GM21528 (cell line): ENCODE results near the gene SPINT1.

Source experiments
- ATAC-seq: cut with Tn5 transposase; IDR thresholded peaks from one replicate; pipeline ENCODE4 v1.9.1; 2021; ENCODE audit warnings: mild to moderate bottlenecking, moderate library complexity; ENCODE audit not compliant: unreplicated experiment, low FRiP score

SPINT1 gene

DNA sequence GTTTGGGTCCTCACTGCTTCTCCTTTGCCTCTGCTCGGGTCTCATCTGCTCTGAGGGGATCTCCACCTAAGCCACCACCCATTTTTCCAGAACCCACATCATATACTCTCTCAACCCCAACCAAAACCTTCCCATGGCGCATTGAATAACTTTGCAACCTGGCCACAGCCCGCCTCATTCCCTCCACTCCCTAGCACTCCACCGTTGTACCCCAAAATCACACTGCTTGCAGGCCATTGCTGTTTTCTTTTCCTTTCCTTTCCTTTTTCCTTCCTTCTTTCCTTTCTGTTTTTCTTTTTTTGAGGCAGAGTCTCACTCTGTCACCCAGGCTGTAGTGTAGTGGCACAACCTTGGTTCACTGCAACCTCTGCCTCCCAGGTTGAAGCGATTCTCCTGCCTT, 47.3 kb downstream of the SPINT1 start:
- ATAC-seq = no peak

DNA sequence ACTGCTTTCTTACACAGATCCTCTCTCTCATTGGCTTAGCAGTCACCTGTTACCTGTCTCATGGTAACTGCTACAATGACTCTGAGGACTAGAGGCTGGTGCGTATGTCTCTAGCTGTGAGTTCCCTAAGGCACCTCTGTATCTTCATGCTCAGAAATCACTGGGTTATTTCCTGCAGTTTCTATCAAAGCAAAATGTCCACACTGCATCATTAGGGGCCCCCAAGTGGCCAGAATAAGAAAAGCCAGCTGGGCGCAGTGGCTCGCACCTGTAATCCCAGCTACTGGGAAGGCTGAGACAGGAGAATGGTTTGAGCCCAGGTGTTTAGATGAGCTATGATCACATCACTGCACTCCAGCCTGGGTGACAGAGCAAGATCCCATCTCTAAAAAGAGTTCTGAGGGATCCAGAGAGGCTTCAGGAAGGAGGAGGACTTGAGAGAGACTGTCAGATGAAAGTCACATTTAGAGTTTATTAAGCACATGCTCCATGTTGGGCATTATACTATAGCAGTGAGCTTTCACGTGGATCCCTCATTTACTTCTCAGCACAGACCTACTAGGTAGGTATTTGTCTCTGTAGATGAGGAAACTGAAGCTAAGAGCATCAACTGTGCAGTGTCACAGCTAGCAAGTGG, 48.1 kb downstream of the SPINT1 start:
- no peak for ATAC-seq

DNA sequence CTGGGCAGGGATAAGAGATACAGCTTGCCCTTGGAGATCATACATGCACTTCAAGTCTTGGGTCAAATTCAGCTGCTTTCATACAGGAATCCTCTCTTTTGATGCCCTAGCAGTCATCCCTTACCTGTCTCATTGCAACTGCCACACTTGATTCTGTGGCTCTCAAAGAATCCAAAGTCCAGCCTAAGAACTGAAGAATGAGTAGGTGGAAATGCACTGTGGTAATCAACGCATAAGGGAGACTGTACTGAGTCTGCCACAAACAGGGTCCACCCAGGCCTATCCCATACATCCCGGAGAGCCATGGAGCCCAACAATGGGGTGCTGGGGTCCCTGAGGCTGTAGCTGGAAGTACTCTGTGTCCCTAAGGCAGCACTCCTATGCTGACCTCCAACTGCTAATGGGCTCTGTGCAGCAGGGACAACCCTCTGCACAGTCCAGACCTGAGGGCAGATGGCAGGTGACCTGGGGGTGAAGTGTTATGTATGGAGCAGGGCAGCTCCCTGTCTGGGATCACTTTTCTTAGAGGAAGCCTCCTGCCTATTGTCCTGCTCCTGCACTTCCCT, 48.7 kb downstream of the SPINT1 start:
- ATAC-seq = no peak

DNA sequence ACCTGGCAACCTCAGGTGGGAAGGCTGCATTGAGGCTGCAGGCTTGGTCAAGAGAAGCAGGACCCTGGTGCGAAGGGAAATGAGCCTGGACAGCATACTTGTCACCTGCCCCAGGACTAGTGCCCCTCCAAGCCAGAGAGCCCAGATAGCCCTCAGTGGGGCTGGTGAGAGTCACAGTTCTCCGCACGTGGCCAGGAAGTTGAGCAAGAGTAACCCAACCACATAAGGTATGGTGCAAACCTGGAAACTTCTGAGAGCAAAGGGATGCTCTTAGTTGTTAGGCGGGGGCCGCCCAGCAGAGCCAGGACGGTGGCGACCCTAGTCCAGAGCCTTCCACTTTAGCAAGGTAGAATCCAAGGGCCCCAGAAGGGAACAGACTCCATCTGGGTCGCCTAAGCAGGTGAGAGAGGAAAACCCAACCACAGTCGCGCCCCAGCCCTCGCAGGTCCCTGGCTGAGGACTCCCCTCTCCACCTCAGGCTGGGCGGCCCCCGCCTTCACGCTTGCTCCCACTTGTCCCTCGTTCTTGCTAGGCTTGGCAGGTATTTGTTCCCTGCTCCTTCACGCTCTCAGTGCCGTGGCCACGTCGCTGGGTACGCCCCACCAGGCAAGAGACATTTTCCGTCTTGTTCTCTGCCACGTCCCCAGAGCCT, 49.3 kb downstream of the SPINT1 start:
- no peak for ATAC-seq

DNA sequence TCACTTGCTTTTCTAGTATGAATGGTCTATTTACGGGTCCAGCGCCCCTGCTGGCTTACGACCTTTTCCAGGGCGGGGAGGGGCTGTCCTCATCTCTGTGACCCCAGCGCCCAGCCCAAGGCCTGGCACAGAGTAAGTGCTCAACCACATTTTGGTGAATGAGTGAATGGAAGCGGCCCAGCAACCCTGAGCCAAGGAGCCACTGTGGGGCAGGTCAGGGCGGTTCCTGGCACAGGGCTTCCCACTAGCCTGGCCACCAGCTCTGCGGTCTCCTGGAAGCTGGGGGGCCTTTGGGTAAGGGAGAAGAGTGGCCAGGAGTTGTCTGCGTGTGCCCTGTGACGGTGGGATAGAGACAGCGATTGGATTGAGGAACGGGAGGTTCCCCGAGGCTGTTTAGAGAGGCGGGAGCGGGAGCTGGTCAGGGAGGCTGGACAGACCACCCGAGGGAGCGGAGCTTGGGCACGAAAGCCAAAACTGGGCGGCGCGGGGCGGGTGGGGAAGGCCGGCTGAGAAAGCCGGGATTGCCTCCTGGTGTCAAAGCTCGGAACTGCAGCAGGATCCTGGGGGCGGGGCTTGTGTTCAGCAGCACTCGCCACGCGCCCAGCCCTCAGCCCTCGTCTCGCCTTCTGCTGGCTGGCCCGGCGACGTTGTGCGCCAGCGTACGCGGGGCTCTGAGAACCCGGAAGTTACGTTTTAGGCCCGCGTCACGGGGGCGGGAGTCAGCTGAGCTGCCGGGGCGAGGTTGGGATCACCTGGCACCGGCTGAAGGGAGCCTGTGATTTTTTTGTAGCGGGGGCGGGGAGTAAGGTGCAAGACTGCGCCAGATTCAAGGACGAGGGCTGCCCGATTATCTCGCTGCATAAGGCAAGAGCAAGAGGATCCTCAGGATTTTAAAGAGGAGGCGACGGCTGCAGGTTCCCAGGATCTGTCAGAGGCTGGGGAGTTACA, 50.2 kb downstream of the SPINT1 start, which contains the start of gene VPS18:
TSS of gene VPS18 (plus strand) at position 718 of the 948 bp plus-strand sequence. CDS start 319 bp downstream, outside the sequence.
- peak; percentile 86 for ATAC-seq

DNA sequence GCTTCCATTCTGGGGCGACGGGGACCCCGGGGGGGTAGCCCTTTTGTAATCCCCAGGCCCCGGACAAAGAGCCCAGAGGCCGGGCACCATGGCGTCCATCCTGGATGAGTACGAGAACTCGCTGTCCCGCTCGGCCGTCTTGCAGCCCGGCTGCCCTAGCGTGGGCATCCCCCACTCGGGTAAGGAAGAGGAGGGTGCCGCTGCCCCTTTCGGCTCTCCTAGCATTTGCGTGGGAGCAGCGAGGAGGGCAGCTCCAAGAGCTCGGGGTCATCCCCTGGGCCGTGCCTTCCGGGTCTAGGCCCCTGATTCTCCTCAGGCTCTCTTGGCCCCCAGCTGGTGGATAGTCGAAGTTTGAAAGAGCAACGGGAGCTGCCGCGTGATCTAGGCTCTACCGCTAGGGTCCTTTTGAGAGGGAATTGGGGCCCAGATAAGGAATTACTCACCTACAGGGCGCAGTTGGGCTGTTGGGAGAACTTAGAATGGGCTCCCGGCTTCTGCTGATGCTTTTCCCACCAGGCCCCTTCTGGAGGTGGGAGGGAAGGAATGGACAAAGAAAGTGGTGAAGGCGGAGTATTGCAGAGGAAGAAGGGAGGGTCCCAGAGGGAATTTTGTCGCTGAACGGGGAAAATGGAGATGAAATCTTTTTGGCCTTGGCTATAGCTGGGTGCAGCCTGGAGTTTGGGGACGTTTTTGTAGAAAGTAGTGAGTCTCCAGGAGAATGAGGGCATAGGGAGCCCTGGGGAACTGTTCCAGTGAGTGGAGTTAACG, 51.0 kb downstream of the SPINT1 start:
- ATAC-seq = peak; percentile 23

DNA sequence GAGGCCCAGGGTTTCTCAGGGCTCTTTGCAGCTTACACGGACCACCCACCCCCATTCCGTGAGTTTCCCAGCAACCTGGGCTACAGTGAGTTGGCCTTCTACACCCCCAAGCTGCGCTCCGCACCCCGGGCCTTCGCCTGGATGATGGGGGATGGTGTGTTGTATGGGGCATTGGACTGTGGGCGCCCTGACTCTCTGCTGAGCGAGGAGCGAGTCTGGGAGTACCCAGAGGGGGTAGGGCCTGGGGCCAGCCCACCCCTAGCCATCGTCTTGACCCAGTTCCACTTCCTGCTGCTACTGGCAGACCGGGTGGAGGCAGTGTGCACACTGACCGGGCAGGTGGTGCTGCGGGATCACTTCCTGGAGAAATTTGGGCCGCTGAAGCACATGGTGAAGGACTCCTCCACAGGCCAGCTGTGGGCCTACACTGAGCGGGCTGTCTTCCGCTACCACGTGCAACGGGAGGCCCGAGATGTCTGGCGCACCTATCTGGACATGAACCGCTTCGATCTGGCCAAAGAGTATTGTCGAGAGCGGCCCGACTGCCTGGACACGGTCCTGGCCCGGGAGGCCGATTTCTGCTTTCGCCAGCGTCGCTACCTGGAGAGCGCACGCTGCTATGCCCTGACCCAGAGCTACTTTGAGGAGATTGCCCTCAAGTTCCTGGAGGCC, 55.8 kb downstream of the SPINT1 start:
- no peak for ATAC-seq

DNA sequence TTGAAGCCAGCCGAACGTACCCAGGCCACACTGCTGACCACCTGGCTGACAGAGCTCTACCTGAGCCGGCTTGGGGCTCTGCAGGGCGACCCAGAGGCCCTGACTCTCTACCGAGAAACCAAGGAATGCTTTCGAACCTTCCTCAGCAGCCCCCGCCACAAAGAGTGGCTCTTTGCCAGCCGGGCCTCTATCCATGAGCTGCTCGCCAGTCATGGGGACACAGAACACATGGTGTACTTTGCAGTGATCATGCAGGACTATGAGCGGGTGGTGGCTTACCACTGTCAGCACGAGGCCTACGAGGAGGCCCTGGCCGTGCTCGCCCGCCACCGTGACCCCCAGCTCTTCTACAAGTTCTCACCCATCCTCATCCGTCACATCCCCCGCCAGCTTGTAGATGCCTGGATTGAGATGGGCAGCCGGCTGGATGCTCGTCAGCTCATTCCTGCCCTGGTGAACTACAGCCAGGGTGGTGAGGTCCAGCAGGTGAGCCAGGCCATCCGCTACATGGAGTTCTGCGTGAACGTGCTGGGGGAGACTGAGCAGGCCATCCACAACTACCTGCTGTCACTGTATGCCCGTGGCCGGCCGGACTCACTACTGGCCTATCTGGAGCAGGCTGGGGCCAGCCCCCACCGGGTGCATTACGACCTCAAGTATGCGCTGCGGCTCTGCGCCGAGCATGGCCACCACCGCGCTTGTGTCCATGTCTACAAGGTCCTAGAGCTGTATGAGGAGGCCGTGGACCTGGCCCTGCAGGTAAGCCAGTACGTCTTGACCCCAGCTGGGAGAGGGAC, 56.6 kb downstream of the SPINT1 start:
- no peak for ATAC-seq

DNA sequence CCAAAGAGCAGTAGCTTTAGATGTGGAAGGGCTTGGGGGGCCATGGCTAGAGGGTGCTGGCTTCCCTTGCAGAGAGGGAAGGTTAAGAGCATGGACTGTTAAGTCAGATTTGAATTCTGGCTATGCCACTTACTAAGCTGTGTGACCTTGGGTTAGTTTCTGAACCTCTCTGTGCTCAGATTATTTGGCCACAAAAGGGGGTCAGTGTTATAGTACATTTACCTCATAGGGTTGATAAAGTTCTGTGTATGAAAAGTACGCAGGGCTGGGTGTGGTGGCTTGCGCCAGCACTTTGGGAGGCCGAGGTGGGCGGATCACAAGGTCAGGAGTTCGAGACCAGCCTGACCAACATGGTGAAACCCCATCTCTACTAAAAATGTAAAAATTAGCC, 57.2 kb downstream of the SPINT1 start:
- ATAC-seq = no peak

DNA sequence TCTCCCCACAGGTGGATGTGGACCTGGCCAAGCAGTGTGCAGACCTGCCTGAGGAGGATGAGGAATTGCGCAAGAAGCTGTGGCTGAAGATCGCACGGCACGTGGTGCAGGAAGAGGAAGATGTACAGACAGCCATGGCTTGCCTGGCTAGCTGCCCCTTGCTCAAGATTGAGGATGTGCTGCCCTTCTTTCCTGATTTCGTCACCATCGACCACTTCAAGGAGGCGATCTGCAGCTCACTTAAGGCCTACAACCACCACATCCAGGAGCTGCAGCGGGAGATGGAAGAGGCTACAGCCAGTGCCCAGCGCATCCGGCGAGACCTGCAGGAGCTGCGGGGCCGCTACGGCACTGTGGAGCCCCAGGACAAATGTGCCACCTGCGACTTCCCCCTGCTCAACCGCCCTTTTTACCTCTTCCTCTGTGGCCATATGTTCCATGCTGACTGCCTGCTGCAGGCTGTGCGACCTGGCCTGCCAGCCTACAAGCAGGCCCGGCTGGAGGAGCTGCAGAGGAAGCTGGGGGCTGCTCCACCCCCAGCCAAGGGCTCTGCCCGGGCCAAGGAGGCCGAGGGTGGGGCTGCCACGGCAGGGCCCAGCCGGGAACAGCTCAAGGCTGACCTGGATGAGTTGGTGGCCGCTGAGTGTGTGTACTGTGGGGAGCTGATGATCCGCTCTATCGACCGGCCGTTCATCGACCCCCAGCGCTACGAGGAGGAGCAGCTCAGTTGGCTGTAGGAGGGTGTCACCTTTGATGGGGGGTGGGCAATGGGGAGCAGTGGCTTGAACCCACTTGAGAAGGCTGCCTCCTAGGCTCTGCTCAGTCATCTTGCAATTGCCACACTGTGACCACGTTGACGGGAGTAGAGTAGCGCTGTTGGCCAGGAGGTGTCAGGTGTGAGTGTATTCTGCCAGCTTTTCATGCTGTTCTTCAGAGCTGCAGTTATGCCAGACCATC, 59.0 kb downstream of the SPINT1 start:
- no peak for ATAC-seq

DNA sequence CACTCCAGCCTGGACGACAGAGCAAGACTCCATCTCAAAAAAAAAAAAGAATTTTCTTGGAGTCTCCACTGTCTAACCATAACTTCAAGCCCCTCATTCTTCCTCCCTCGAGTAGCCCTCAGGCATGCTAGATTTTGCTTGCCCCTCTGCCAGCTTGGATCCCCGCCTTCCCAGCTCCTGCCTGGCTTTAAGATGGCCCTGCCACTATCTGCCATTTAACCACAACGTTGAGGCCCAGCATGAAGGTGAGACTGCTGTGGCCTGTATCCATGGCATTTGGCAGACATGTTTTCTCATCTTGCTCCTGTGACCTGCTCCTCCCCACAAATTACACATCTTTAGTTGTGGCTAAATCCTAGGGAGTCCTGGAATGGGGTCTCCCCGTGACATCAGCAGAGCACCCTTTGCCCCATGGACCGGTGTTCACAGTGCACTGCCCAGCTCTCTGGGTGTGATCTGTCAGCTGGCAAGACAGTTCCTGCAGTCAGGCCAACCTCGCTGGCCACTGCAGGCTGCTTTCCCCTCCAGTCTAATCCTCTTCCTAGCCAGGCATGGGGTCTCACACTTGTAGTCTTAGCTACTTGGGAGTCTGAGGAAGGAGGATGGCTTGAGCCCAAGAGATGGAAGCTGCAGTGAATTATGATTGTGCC, 60.8 kb downstream of the SPINT1 start:
- no peak for ATAC-seq

DNA sequence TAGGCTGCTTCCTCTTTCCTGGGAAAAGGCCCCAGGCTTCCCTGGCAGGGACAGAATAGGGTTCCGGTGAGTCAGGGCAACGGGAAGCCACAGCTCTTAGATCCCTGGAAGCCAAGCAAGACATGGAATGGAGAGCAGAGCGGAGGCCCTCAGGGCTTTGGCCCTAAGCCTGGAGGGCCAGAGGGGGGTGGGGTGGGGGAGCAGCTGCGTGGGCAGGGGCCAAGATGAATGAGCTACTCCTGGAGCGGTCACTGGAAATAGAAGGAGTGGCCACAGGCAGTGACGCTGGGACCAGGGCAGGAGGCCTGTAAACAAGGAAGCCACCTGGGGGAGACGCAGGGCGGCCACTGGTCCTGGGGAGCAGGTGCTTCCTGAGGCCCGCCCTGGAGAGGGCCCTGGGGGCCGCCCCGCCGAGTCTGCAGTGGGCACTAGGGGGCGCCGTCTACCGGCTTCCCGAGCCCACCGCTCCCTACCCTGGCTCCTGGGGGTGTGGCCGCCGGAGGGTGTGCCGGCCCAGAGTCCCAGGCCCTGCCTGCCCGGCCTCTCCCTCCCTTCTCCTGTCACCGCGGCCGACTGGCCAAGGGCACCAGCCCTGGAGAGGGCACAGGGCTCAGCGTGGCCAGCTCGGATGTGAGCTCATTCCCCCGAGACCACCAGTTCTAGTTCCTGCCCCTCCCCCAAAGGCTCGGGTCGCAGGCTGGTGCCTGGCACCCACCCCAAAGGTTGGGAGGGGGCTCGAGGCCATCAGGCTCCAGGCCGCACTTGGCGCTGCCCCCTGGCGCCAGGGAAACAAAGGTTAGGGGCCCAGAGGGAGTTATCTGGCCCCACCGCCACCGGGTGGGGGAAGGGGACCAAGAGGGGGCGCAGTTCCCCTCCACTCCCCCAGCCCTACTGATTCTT, 62.5 kb downstream of the SPINT1 start:
- ATAC-seq = peak; percentile 76

DNA sequence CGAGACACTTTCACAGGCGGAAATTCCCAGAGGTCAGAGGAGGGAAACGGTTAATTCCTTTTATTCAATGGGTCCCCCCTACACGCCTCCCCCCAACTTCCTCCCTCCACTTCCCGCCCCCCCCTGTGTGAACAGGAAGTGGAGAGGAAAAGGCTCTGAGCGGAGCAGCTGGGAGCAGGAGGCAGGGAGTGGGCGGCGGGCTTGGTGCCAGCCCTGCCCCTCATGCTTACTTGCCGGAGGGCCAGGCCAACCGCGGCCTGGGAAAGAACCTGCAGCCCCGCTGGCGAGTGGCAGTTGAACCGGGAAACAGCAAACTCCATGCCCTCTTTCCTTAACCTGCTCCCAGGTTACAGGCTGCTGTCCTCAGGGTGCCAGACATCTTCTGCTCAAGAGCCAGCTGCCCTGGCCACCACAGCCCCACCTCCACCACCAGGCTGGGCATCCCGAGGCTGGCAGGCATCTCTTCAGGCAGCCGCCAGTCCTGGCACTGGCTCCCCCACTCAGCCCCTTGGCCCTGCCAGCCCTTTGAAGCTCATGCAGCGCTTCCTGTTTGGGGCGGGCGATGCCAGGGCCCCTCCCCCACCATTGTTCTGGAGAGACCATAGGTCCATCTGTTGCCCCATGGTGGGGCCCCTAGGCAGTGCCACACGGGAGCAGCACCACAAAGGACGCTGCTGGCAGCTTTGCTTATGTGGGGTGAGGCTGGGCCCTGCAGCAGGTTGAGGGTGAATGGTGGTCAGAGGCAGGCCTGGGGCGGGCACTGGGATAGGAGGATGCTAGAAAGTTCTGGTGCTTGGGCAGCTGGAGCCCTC, 63.3 kb downstream of the SPINT1 start:
- ATAC-seq = no peak
